CD4-positive, alpha-beta T cell (primary cell): Measurements from ENCODE around the gene GFPT2. TPM values are rescaled to one million over a fixed set of nuclear protein-coding genes. Genes with fewer than 3 reads are reported as not detected.

Source experiments
- ATAC-seq: fragments of 200-7000 bp; cut with Tn5 transposase; one replicate; pipeline ENCODE4 v1.10.0; 2022; ENCODE audit warnings: mild to moderate bottlenecking; ENCODE audit not compliant: poor library complexity
- CTCF ChIA-PET: fragments of 350-600 bp; sonication (Branson Sonifier 250); formaldehyde crosslinking; loops from one replicate; lab custom pipeline; 2021; ENCODE audit warnings: antibody characterized with exemption, inconsistent platforms; lab: Charles Lee
- POLR2A ChIA-PET: fragments of 350-600 bp; sonication (Branson Sonifier 250); formaldehyde crosslinking; loops from one replicate; lab custom pipeline; 2021; ENCODE audit warnings: antibody characterized with exemption, inconsistent platforms; lab: Charles Lee
- DNase-seq, 14 experiments: peaks; one replicate each; pipeline ENCODE4 v3.0.0-alpha.2; 2013 to 2020; ENCODE audit warnings: mixed read lengths in 2 of 14
- H3K27ac ChIP-seq, 2 donors: one replicate each; pipeline versions ENCODE4 v1.5.1 to v1.7.0; 2013; ENCODE audit warnings: low read length in 2 of 2, low read depth in 1 of 2, mild to moderate bottlenecking in 1 of 2
- H3K27me3 ChIP-seq, 2 experiments: 1 replicate in 1 of 2; 2 replicates in 1 of 2; pipeline versions ENCODE4 v1.6.1 to v1.7.0; 2013; ENCODE audit warnings: low read length in 2 of 2, control low read depth in 1 of 2, mild to moderate bottlenecking in 1 of 2, moderate library complexity in 1 of 2; ENCODE audit not compliant: insufficient read depth in 2 of 2, control insufficient read depth in 1 of 2
- H3K36me3 ChIP-seq: one replicate; pipeline ENCODE4 v1.6.1; 2013; ENCODE audit warnings: low read length, control low read depth; ENCODE audit not compliant: insufficient read depth
- H3K4me1 ChIP-seq: one replicate; pipeline ENCODE4 v1.6.1; 2013; ENCODE audit warnings: low read length, control low read depth; ENCODE audit not compliant: insufficient read depth
- H3K4me3 ChIP-seq: one replicate; pipeline ENCODE4 v1.5.1; 2013; ENCODE audit warnings: mild to moderate bottlenecking, low read length, moderate library complexity
- H3K9me3 ChIP-seq, 2 experiments: 1 replicate in 1 of 2; 2 replicates in 1 of 2; pipeline versions ENCODE4 v1.6.1 to v1.7.0; 2013; ENCODE audit warnings: low read length in 2 of 2, mild to moderate bottlenecking in 2 of 2, control low read depth in 1 of 2, moderate library complexity in 1 of 2; ENCODE audit not compliant: control insufficient read depth in 1 of 2, insufficient read depth in 1 of 2
- H3K27ac Mint-ChIP-seq: one replicate; pipeline ENCODE4 v1.8.0; 2020; ENCODE audit warnings: mixed read lengths
- H3K27me3 Mint-ChIP-seq: one replicate; pipeline ENCODE4 v1.8.0; 2021; ENCODE audit warnings: mixed read lengths
- H3K36me3 Mint-ChIP-seq: one replicate; pipeline ENCODE4 v1.8.0; 2021; ENCODE audit warnings: low read depth, mixed read lengths
- H3K4me1 Mint-ChIP-seq: one replicate; pipeline ENCODE4 v1.8.0; 2021; ENCODE audit warnings: low read depth, mixed read lengths
- H3K4me3 Mint-ChIP-seq: one replicate; pipeline ENCODE4 v1.8.0; 2020; ENCODE audit warnings: mild to moderate bottlenecking, mixed read lengths
- H3K9me3 Mint-ChIP-seq: one replicate; pipeline ENCODE4 v1.8.0; 2020; ENCODE audit warnings: mixed read lengths
- intact Hi-C, 2 experiments: fragments of 100-400 bp; cut with DNase I in 1 of 2; cut with micrococcal nuclease in 1 of 2; formaldehyde crosslinking; loops; one replicate each; pipeline versions ENCODE4 v1.15.1 to v1.9.0; 2023 to 2025; cut with DNase I, micrococcal nuclease
- total RNA-seq, 174 experiments: library from RNA in 2 of 174; stranded (reverse) in 2 of 174; gene quantifications; one replicate each; pipeline ENCODE4 v1.2.3 and lab custom pipeline; 2021 to 2026
- TF ChIP-seq, protein P1 (sequence below): fragments of 200-600 bp; IDR thresholded peaks from one replicate; pipeline ENCODE4 v1.8.0; 2022; ENCODE audit warnings: antibody characterized with exemption, mild to moderate bottlenecking

GFPT2 gene
- total RNA-seq, 2 experiments from 2014 or later = 1.1 to 1.5 TPM

DNA sequence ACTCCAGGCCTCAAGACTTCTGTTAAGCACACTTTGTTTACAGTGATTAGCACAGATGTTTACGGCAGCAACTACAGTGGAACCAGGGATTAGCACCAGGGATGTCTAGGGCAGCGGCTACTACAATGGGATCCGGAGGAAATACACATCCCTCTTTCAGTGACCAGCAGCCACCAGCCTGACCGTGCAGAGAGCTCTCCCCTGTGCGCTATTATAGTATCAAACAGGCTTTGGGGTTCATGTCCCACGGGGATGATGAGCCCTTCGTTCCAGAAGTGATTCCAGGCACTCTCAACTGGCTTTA, 21.5 kb downstream of the GFPT2 start:
- no peaks in the 10 kb centered on the region for H3K4me1 Mint-ChIP-seq
- Histone ChIP-seq H3K27me3 (peaks cover 5 to 6% of the 10 kb centered on the region in 2 experiments), H3K4me3 (no peak overlapping the region), H3K9me3 (peaks cover 0 to 3% of the 10 kb centered on the region in 2 experiments), H3K36me3 (no peaks in the 10 kb centered on the region), H3K4me1 (peaks cover 7% of the 10 kb centered on the region), H3K27ac (no peak overlapping the region)
- ChIA-PET CTCF (interaction anchor here (1.8 kb wide), 1 partner anchor 16 kb away, joined by 5 read pairs; no protein-coding TSS in a partner anchor), POLR2A (no interaction called here)
- intact Hi-C loops = no loop called here
- DNase-seq = no peak
- peaks cover 28% of the 10 kb centered on the region for H3K27me3 Mint-ChIP-seq
- no peaks in the 10 kb centered on the region for H3K9me3 Mint-ChIP-seq
- no peaks in the 10 kb centered on the region for H3K36me3 Mint-ChIP-seq
- TF ChIP-seq, protein P1, sequence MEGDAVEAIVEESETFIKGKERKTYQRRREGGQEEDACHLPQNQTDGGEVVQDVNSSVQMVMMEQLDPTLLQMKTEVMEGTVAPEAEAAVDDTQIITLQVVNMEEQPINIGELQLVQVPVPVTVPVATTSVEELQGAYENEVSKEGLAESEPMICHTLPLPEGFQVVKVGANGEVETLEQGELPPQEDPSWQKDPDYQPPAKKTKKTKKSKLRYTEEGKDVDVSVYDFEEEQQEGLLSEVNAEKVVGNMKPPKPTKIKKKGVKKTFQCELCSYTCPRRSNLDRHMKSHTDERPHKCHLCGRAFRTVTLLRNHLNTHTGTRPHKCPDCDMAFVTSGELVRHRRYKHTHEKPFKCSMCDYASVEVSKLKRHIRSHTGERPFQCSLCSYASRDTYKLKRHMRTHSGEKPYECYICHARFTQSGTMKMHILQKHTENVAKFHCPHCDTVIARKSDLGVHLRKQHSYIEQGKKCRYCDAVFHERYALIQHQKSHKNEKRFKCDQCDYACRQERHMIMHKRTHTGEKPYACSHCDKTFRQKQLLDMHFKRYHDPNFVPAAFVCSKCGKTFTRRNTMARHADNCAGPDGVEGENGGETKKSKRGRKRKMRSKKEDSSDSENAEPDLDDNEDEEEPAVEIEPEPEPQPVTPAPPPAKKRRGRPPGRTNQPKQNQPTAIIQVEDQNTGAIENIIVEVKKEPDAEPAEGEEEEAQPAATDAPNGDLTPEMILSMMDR = no peak
- no peak for ATAC-seq
- no peak overlapping the region for H3K27ac Mint-ChIP-seq
- no peak overlapping the region for H3K4me3 Mint-ChIP-seq

GRCh38 chr5:180330810-180331646, 22.1 kb downstream of the GFPT2 start:
- Mint-ChIP-seq H3K9me3 (no peaks in the 10 kb centered on the region), H3K4me1 (no peaks in the 10 kb centered on the region), H3K27ac (no peak overlapping the region), H3K4me3 (no peak overlapping the region), H3K36me3 (no peaks in the 10 kb centered on the region), H3K27me3 (peaks cover 28% of the 10 kb centered on the region)
- Histone ChIP-seq H3K4me3 (no peak overlapping the region), H3K27ac (no peak overlapping the region), H3K9me3 (peaks cover 0 to 3% of the 10 kb centered on the region in 2 experiments), H3K27me3 (peaks cover 5 to 6% of the 10 kb centered on the region in 2 experiments), H3K4me1 (peaks cover 7% of the 10 kb centered on the region), H3K36me3 (no peaks in the 10 kb centered on the region)
- DNase-seq = no peak
- intact Hi-C loops = no loop called here
- TF ChIP-seq, protein P1 = no peak
- CTCF ChIA-PET = interaction anchor here (1.8 kb wide), 1 partner anchor 16 kb away, joined by 5 read pairs; no protein-coding TSS in a partner anchor
- POLR2A ChIA-PET = no interaction called here
- ATAC-seq = no peak

DNA sequence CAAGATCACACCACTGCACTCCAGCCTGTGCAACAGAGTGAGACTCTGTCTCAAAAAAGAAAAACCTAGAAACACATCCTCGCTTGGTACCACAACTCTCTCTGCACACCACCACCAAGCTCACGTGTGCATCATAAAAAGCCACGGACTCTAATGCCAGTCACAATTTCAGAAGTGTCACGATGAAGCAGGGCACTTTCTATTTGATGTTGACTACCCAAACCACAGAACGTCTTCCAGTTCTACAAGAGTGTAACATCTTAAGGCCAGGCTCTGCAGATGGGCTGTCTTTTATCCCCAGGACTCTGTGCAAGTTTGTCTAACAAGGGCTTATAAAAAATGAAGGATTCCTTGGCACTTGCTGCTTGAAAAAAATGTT, 22.9 kb downstream of the GFPT2 start:
- Histone ChIP-seq H3K36me3 (no peaks in the 10 kb centered on the region), H3K4me1 (peaks cover 7% of the 10 kb centered on the region), H3K27me3 (peaks cover 0 to 5% of the 10 kb centered on the region in 2 experiments), H3K27ac (no peak overlapping the region), H3K9me3 (peaks cover 0 to under 1% of the 10 kb centered on the region in 2 experiments), H3K4me3 (no peak overlapping the region)
- intact Hi-C loops = no loop called here
- Mint-ChIP-seq H3K36me3 (no peaks in the 10 kb centered on the region), H3K27ac (no peak overlapping the region), H3K4me1 (no peaks in the 10 kb centered on the region), H3K9me3 (no peaks in the 10 kb centered on the region), H3K4me3 (no peak overlapping the region), H3K27me3 (peaks cover 28% of the 10 kb centered on the region)
- ChIA-PET CTCF (interaction anchor here (1.8 kb wide), 1 partner anchor 15 kb away, joined by 5 read pairs; no protein-coding TSS in a partner anchor), POLR2A (no interaction called here)
- ATAC-seq (no peak), DNase-seq (no peak)
- TF ChIP-seq, protein P1 = no peak
